Fibroblast of lung (primary cell): Measurements from ENCODE around the gene WDTC1. TPM values are rescaled to one million over a fixed set of nuclear protein-coding genes. Genes with fewer than 3 reads are reported as not detected.
"Not testable (repeated sequence)": the region's sequence is repeated elsewhere in the genome, so short reads cannot be mapped to it uniquely, and the experiment has no call there.

Source experiments
- DNase-seq, 2 donors: peaks; one replicate each; pipeline versions ENCODE4 v3.0.0 to v3.0.0-alpha.2; 2010; ENCODE audit warnings: low read depth in 2 of 2
- H2AFZ ChIP-seq: 2 replicates; pipeline ENCODE4 v1.5.1; 2012; ENCODE audit warnings: low read length, control low read depth, inconsistent platforms
- H3K27ac ChIP-seq: 2 replicates; pipeline ENCODE4 v1.5.1; 2011; ENCODE audit warnings: low read length, control low read depth; ENCODE audit not compliant: insufficient read depth
- H3K27me3 ChIP-seq: 2 replicates; pipeline ENCODE4 v1.5.1; 2011; ENCODE audit warnings: mild to moderate bottlenecking, low read length; ENCODE audit not compliant: control insufficient read depth, insufficient read depth
- H3K36me3 ChIP-seq: 2 replicates; pipeline ENCODE4 v1.5.1; 2011; ENCODE audit warnings: low read length; ENCODE audit not compliant: control insufficient read depth, insufficient read depth
- H3K4me1 ChIP-seq: 2 replicates; pipeline ENCODE4 v1.5.1; 2011; ENCODE audit warnings: low read length; ENCODE audit not compliant: control insufficient read depth, insufficient read depth; ENCODE audit errors: extremely low read depth
- H3K4me2 ChIP-seq: 2 replicates; pipeline ENCODE4 v1.5.1; 2011; ENCODE audit warnings: low read length, control low read depth; ENCODE audit not compliant: insufficient read depth; ENCODE audit errors: extremely low read depth
- H3K4me3 ChIP-seq, 4 experiments: fragments of 200-600 bp in 1 of 4; sonication (generic) in 1 of 4; replicated peaks in 1 of 4; 2 replicates each; pipeline ENCODE4 v1.5.1; 2011 to 2016; ENCODE audit warnings: low read length in 4 of 4, low read depth in 3 of 4, mild to moderate bottlenecking in 3 of 4, control low read depth in 2 of 4, inconsistent platforms in 1 of 4, mixed read lengths in 1 of 4; ENCODE audit not compliant: insufficient read depth in 1 of 4; ENCODE audit errors: control extremely low read depth in 1 of 4
- H3K79me2 ChIP-seq: 2 replicates; pipeline ENCODE4 v1.5.1; 2012; ENCODE audit warnings: mild to moderate bottlenecking, low read length, inconsistent platforms; ENCODE audit not compliant: control insufficient read depth, insufficient read depth
- H3K9ac ChIP-seq: 2 replicates; pipeline ENCODE4 v1.5.1; 2011; ENCODE audit warnings: mild to moderate bottlenecking, low read length, control low read depth; ENCODE audit not compliant: insufficient read depth
- H3K9me3 ChIP-seq: 2 replicates; pipeline ENCODE4 v1.5.1; 2012; ENCODE audit warnings: low read depth, low read length; ENCODE audit not compliant: control insufficient read depth, insufficient read depth
- H4K20me1 ChIP-seq: 2 replicates; pipeline ENCODE4 v1.5.1; 2011; ENCODE audit warnings: low read length; ENCODE audit not compliant: control insufficient read depth, insufficient read depth; ENCODE audit errors: extremely low read depth
- EZH2 ChIP-seq: IDR thresholded peaks from 2 replicates; pipeline ENCODE4 v1.5.1; 2012; ENCODE audit warnings: low read length, control low read depth, mild to moderate bottlenecking; ENCODE audit errors: missing control alignments
- polyA plus RNA-seq, 2 donors: library from polyadenylated mRNA; depleted of rRNA in 1 of 2; stranded (reverse) in 1 of 2; unstranded in 1 of 2; fragments of >200 nt; gene quantifications; 2 replicates each; pipeline ENCODE4 v1.2.1, GENCODE V29; 2011 to 2012; ENCODE audit warnings: missing spikeins in 1 of 2
- total RNA-seq: library from RNA; depleted of rRNA; stranded (reverse); fragments of >200 nt; gene quantifications from 2 replicates; pipeline ENCODE4 v1.2.1, GENCODE V29; 2014
- TF ChIP-seq, protein P1 (sequence below), 2 donors: IDR thresholded peaks in 1 of 2; conservative IDR thresholded peaks in 1 of 2; 1 replicate in 1 of 2; 2 replicates in 1 of 2; pipeline ENCODE4 v1.5.1; 2011 to 2012; ENCODE audit warnings: low read length in 2 of 2, control low read depth in 1 of 2, inconsistent platforms in 1 of 2, low read depth in 1 of 2, mild to moderate bottlenecking in 1 of 2

WDTC1 gene
- total and polyA plus RNA-seq, 2 donors (not counting 1 experiment from before 2014, with no cell fraction given) = 10.7 to 23.3 TPM

DNA sequence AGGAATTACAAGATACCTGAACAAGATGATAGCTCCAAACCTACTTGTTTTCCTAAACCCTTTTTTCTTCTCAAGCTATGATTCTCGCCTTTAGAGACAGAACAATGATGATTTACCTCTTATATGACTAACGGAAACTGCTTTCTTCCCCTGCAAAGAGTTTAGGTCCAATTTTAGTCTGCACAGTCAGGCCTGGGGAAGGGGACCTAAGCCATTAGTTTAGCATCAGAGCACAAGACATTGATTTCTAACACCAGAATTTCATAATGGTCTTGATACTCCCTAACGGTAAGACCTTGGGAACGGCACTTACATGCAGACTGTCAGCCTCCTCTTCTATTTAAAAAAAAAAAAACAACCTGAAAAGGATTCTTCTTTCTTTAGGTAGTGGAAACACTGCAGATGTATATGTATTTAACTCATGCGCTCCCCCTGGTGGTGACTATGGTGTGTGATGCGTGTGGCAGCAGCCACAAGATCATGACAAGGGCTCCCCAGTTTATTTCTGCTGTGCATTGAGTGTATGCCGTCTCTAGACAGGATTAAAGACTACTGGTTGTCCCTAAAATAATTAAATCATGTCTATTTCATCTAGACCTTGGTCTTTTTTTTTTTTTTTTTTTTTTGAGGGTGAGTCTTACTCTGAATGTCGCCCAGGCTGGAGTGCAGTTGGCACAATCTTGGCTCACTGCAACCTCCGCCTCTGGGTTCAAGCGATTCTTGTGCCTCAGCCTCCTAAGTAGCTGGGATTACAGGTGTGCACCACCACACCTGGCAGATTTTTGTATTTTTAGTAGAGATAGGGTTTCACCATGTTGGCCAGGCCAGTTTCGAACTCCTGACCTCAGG lies 50.2 kb downstream of the WDTC1 start:
- no peak overlapping the region for H3K4me2 ChIP-seq
- H3K4me3 ChIP-seq = no peak overlapping the region
- H3K9ac ChIP-seq = no peak overlapping the region
- no peaks in the 10 kb centered on the region for H3K27me3 ChIP-seq
- H3K27ac ChIP-seq = no peak overlapping the region
- no peaks in the 10 kb centered on the region for H3K79me2 ChIP-seq
- TF ChIP-seq, protein P1, sequence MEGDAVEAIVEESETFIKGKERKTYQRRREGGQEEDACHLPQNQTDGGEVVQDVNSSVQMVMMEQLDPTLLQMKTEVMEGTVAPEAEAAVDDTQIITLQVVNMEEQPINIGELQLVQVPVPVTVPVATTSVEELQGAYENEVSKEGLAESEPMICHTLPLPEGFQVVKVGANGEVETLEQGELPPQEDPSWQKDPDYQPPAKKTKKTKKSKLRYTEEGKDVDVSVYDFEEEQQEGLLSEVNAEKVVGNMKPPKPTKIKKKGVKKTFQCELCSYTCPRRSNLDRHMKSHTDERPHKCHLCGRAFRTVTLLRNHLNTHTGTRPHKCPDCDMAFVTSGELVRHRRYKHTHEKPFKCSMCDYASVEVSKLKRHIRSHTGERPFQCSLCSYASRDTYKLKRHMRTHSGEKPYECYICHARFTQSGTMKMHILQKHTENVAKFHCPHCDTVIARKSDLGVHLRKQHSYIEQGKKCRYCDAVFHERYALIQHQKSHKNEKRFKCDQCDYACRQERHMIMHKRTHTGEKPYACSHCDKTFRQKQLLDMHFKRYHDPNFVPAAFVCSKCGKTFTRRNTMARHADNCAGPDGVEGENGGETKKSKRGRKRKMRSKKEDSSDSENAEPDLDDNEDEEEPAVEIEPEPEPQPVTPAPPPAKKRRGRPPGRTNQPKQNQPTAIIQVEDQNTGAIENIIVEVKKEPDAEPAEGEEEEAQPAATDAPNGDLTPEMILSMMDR (conservative IDR thresholded peaks at IDR 0.05 in 1 of 2, IDR thresholded peaks at IDR 0.05 in 1 of 2; ENCODE audit: low read depth in 1 of 2, low read length in 2 of 2) = peak; percentile 52 to 82
- no peak for TF ChIP-seq EZH2
- H4K20me1 ChIP-seq = no peaks in the 10 kb centered on the region
- H3K9me3 ChIP-seq = no peaks in the 10 kb centered on the region
- H2AFZ ChIP-seq = no peak overlapping the region
- peak; percentile 53 to 77 for DNase-seq
- no peaks in the 10 kb centered on the region for H3K4me1 ChIP-seq
- H3K36me3 ChIP-seq = peaks cover 1% of the 10 kb centered on the region

DNA sequence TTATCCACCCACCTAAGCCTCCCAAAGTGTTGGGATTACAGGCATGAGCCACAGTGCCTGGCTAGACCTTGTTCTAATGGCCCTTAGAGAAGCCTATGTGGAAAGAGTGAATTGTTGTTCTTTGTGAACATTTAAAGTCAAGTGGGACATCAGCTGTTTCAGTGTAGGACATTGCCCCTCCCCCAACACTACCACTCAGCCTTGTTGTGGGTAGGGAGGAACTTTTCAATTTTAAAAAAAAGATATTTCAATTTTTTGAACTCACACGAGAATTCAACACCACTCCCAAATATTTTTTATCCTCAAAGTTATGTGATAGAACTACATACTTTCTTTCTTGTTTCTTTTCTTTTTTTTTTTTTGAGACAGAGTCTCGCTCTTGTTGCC lies 50.8 kb downstream of the WDTC1 start:
- H3K27ac ChIP-seq = no peak overlapping the region
- DNase-seq = no peak

DNA sequence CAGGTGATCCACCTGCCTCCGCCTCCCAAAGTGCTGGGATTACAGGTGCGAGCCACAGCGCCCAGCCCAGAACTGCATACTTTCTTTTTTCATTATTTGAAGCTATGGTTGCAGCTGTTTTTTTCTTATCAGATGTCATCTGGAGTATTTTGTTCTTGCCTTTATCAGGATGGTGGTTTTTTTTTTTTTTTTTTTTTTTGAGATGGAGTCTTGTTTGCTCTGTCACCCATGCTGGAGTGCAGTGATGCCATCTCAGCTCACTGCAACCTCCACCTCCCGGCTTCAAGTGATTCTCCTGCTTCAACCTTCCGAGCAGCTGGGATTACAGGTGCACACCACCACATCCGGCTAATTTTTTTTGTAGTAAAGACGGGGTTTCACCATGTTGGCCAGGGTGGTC lies 51.4 kb downstream of the WDTC1 start:
- H4K20me1 ChIP-seq = not testable (repeated sequence)

More for the DNA sequence above, 50.8 kb downstream of the WDTC1 start:
- H2AFZ ChIP-seq = no peak overlapping the region
- no peaks in the 10 kb centered on the region for H4K20me1 ChIP-seq
- no peaks in the 10 kb centered on the region for H3K27me3 ChIP-seq
- peaks cover 1% of the 10 kb centered on the region for H3K36me3 ChIP-seq
- no peak overlapping the region for H3K4me3 ChIP-seq
- no peaks in the 10 kb centered on the region for H3K79me2 ChIP-seq
- no peaks in the 10 kb centered on the region for H3K9me3 ChIP-seq
- no peak overlapping the region for H3K4me2 ChIP-seq
- TF ChIP-seq, protein P1 (conservative IDR thresholded peaks at IDR 0.05 in 1 of 2, IDR thresholded peaks at IDR 0.05 in 1 of 2; ENCODE audit: low read depth in 1 of 2, low read length in 2 of 2) = no peak
- no peak for TF ChIP-seq EZH2
- no peak overlapping the region for H3K9ac ChIP-seq
- no peaks in the 10 kb centered on the region for H3K4me1 ChIP-seq

DNA sequence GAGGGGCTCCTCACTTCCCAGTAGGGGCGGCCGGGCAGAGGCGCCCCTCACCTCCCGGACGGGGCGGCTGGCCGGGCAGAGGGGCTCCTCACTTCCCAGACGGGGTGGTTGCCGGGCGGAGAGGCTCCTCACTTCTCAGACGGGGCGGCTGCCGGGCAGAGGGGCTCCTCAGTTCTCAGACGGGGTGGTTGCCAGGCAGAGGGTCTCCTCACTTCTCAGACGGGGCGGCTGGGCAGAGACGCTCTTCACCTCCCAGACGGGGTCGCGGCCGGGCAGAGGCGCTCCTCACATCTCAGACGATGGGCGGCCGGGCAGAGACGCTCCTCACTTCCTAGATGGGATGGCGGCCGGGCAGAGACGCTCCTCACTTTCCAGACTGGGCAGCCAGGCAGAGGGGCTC lies 54.7 kb downstream of the WDTC1 start:
- H3K79me2 ChIP-seq, H3K27ac ChIP-seq, H3K4me2 ChIP-seq, H3K27me3 ChIP-seq, H3K9me3 ChIP-seq, H3K4me3 ChIP-seq, H2AFZ ChIP-seq, DNase-seq, H4K20me1 ChIP-seq, H3K4me1 ChIP-seq, H3K36me3 ChIP-seq, H3K9ac ChIP-seq: not testable (repeated sequence)

More for the DNA sequence above, 51.4 kb downstream of the WDTC1 start:
- H3K4me2 ChIP-seq, H3K9ac ChIP-seq, DNase-seq, H2AFZ ChIP-seq, H3K4me3 ChIP-seq, H3K27ac ChIP-seq, H3K4me1 ChIP-seq, H3K9me3 ChIP-seq, H3K79me2 ChIP-seq, H3K27me3 ChIP-seq, H3K36me3 ChIP-seq: not testable (repeated sequence)
